WTC11 (cell line): ENCODE measurements around the gene ANKRD11. TPM values are rescaled to one million over a fixed set of nuclear protein-coding genes. Genes with fewer than 3 reads are reported as not detected.

ENCODE experiments used
- ATAC-seq: fragments of 200-7000 bp; cut with Tn5 transposase; 2 replicates; pipeline ENCODE4 v1.10.0; 2021; ENCODE audit warnings: mild to moderate bottlenecking, moderate library complexity
- CTCF ChIA-PET: fragments of 300-600 bp; sonication (Branson Sonifier 250); formaldehyde crosslinking; loops from one replicate; lab custom pipeline; 2021; ENCODE audit warnings: antibody characterized with exemption; lab: Charles Lee
- POLR2A ChIA-PET: fragments of 350-600 bp; sonication (Branson Sonifier 250); formaldehyde crosslinking; loops from one replicate; lab custom pipeline; 2021; ENCODE audit warnings: antibody characterized with exemption; lab: Charles Lee
- DNase-seq: peaks from one replicate; pipeline ENCODE4 v3.0.0; 2021; ENCODE audit warnings: low spot score
- H3K27ac Mint-ChIP-seq: 2 replicates; pipeline ENCODE4 v1.8.0; 2021; ENCODE audit warnings: mixed read lengths
- H3K27me3 Mint-ChIP-seq: 2 replicates; pipeline ENCODE4 v1.8.0; 2021; ENCODE audit warnings: low read depth, mild to moderate bottlenecking, moderate library complexity, mixed read lengths
- H3K36me3 Mint-ChIP-seq: 2 replicates; pipeline ENCODE4 v1.8.0; 2021; ENCODE audit warnings: mixed read lengths
- H3K4me1 Mint-ChIP-seq: 2 replicates; pipeline ENCODE4 v1.8.0; 2022; ENCODE audit warnings: mixed read lengths
- H3K4me3 Mint-ChIP-seq: 2 replicates; pipeline ENCODE4 v1.8.0; 2021; ENCODE audit warnings: mild to moderate bottlenecking, moderate library complexity, mixed read lengths
- H3K9me3 Mint-ChIP-seq: 2 replicates; pipeline ENCODE4 v1.8.0; 2021; ENCODE audit warnings: mixed read lengths
- ATF1 ChIP-seq: sonication (generic); formaldehyde crosslinking; IDR thresholded peaks from 2 replicates; pipeline ENCODE4 v1.8.1; 2023; ENCODE audit warnings: mild to moderate bottlenecking, moderate library complexity, missing genetic modification reagents
- CREB1 ChIP-seq: sonication (generic); formaldehyde crosslinking; IDR thresholded peaks from 2 replicates; pipeline ENCODE4 v1.8.0; 2023; ENCODE audit warnings: mild to moderate bottlenecking, missing genetic modification reagents
- ELF4 ChIP-seq: sonication (generic); formaldehyde crosslinking; IDR thresholded peaks from 2 replicates; pipeline ENCODE4 v1.8.1; 2022; ENCODE audit warnings: low read depth, mild to moderate bottlenecking, moderate library complexity, missing genetic modification reagents
- FOXK1 ChIP-seq: sonication (generic); formaldehyde crosslinking; IDR thresholded peaks from 2 replicates; pipeline ENCODE4 v1.8.0; 2022; ENCODE audit warnings: mild to moderate bottlenecking, moderate library complexity, missing genetic modification reagents
- FOXP1 ChIP-seq: sonication (generic); formaldehyde crosslinking; IDR thresholded peaks from 2 replicates; pipeline ENCODE4 v1.8.0; 2022; ENCODE audit warnings: missing genetic modification reagents, mild to moderate bottlenecking, moderate library complexity, borderline replicate concordance
- GABPB1 ChIP-seq: sonication (generic); formaldehyde crosslinking; IDR thresholded peaks from 2 replicates; pipeline ENCODE4 v1.8.1; 2023; ENCODE audit warnings: mild to moderate bottlenecking, missing genetic modification reagents
- NFATC4 ChIP-seq: fragments of 250-450 bp; sonication (Bioruptor Pico); IDR thresholded peaks from 2 replicates; pipeline ENCODE4 v1.9.0; 2021; ENCODE audit warnings: mild to moderate bottlenecking
- RELA ChIP-seq: sonication (generic); formaldehyde crosslinking; IDR thresholded peaks from 2 replicates; pipeline ENCODE4 v1.8.1; 2022; ENCODE audit warnings: missing genetic modification reagents, mild to moderate bottlenecking, borderline replicate concordance
- SMAD3 ChIP-seq: sonication (generic); formaldehyde crosslinking; IDR thresholded peaks from 2 replicates; pipeline ENCODE4 v1.8.0; 2022; ENCODE audit warnings: missing genetic modification reagents, mild to moderate bottlenecking, borderline replicate concordance
- TCF7 ChIP-seq: sonication (generic); formaldehyde crosslinking; IDR thresholded peaks from 2 replicates; pipeline ENCODE4 v1.8.0; 2022; ENCODE audit warnings: mild to moderate bottlenecking, low read depth, missing genetic modification reagents, moderate library complexity
- TEAD4 ChIP-seq: sonication (generic); formaldehyde crosslinking; IDR thresholded peaks from 2 replicates; pipeline ENCODE4 v1.8.0; 2022; ENCODE audit warnings: mild to moderate bottlenecking, missing genetic modification reagents
- ZNF219 ChIP-seq: sonication (generic); formaldehyde crosslinking; IDR thresholded peaks from 2 replicates; pipeline ENCODE4 v1.8.0; 2023; ENCODE audit warnings: missing genetic modification reagents, mild to moderate bottlenecking, borderline replicate concordance
- ZNF396 ChIP-seq: fragments of 250-450 bp; sonication (Bioruptor Pico); IDR thresholded peaks from 2 replicates; pipeline ENCODE4 v1.8.0; 2021; ENCODE audit warnings: mild to moderate bottlenecking, moderate library complexity, borderline replicate concordance
- ZNF423 ChIP-seq: fragments of 250-450 bp; sonication (Bioruptor Pico); IDR thresholded peaks from 2 replicates; pipeline ENCODE4 v2.1.2; 2022; ENCODE audit warnings: mild to moderate bottlenecking, moderate library complexity
- total RNA-seq: library from RNA; stranded (reverse); gene quantifications from 3 replicates; pipeline ENCODE4 v1.2.3, GENCODE V29; 2021
- TF ChIP-seq, protein P1 (sequence below): sonication (generic); formaldehyde crosslinking; IDR thresholded peaks from 2 replicates; pipeline ENCODE4 v1.8.0; 2022; ENCODE audit warnings: mild to moderate bottlenecking, missing genetic modification reagents
- TF ChIP-seq, protein P2 (sequence below): fragments of 250-450 bp; sonication (Bioruptor Pico); IDR thresholded peaks from 2 replicates; pipeline ENCODE4 v1.8.0; 2021; ENCODE audit warnings: mild to moderate bottlenecking
- TF ChIP-seq, protein P3 (sequence below): fragments of 250-450 bp; sonication (Bioruptor Pico); conservative IDR thresholded peaks from 2 replicates; pipeline ENCODE4 v1.9.0; 2021; ENCODE audit warnings: mild to moderate bottlenecking
- TF ChIP-seq, protein P4 (sequence below): sonication (generic); formaldehyde crosslinking; IDR thresholded peaks from 2 replicates; pipeline ENCODE4 v1.8.1; 2022; ENCODE audit warnings: mild to moderate bottlenecking, missing genetic modification reagents, moderate library complexity, borderline replicate concordance
- TF ChIP-seq, protein P5 (sequence below): sonication (generic); formaldehyde crosslinking; conservative IDR thresholded peaks from 2 replicates; pipeline ENCODE4 v1.8.1; 2022; ENCODE audit warnings: mild to moderate bottlenecking, missing genetic modification reagents

Gene ANKRD11
- total RNA-seq, 1 experiment from 2014 or later: 184 TPM

DNA sequence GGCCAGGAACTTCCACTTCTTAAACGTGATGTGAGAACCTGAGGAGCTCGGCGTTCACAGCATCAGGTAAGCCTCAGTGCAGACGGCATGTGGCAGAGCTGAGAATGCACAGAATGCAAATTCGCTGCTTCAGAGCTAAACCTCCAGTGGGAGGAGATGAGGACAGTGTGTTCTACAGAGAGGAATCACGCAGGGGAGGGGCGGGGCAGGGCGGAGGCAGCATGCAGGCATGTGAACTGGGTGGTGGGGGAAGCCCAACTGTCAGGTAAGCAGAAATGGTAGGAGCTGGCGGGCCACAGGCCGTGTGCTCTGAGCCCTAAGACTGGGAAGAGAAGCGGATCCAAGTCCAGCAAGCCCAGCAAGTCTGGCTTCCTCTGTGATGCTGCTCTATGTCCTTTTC, 178.2 kb downstream of the ANKRD11 start:
- ChIA-PET POLR2A (no interaction called here), CTCF (interaction anchor here (0.6 to 1.9 kb wide), 3 partner anchors 16 to 187 kb away, joined by 3 to 4 read pairs (median 3); no protein-coding TSS in a partner anchor)
- DNase-seq (no peak), ATAC-seq (no peak)
- Mint-ChIP-seq H3K4me1 (peaks cover 44% of the 10 kb centered on the region), H3K9me3 (no peaks in the 10 kb centered on the region), H3K4me3 (no peak overlapping the region), H3K36me3 (peaks cover 7% of the 10 kb centered on the region), H3K27ac (no peak overlapping the region), H3K27me3 (no peaks in the 10 kb centered on the region)
- TF ChIP-seq FOXP1 (CRISPR knock-in tag): 0 out of 2 replicates have a peak, but pooled peaks have one; percentile 40
- TF ChIP-seq, protein P1, sequence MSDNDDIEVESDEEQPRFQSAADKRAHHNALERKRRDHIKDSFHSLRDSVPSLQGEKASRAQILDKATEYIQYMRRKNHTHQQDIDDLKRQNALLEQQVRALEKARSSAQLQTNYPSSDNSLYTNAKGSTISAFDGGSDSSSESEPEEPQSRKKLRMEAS (CRISPR knock-in tag): no peak

DNA sequence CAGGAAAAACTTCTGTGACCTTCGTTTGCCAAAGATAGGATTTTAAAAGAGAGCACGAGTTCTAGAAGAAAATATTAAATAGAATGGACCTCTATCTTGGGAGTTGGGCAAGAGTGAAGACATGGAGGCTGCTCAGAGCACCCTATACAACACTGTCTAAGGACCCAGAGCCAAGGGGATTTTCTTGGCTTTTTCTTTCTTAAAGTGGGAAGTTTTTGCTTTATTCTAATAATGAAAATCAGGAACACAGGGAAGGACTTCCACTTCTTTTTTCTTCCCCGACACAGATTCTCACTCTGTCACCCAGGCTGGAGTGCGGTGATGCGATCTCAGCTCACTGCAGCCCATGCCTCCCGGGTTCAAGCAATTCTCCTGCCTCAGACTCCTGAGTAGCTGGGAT, 178.7 kb downstream of the ANKRD11 start:
- H3K27ac Mint-ChIP-seq: peak overlapping the region; percentile 6; the same call in 1 of the 2 replicates
- CTCF ChIA-PET: interaction anchor here (0.6 to 1.3 kb wide), 2 partner anchors 18 to 186 kb away, joined by 3 read pairs; no protein-coding TSS in a partner anchor
- H3K9me3 Mint-ChIP-seq: no peaks in the 10 kb centered on the region
- TF ChIP-seq ZNF219 (CRISPR knock-in tag): no peak
- TF ChIP-seq, protein P2, sequence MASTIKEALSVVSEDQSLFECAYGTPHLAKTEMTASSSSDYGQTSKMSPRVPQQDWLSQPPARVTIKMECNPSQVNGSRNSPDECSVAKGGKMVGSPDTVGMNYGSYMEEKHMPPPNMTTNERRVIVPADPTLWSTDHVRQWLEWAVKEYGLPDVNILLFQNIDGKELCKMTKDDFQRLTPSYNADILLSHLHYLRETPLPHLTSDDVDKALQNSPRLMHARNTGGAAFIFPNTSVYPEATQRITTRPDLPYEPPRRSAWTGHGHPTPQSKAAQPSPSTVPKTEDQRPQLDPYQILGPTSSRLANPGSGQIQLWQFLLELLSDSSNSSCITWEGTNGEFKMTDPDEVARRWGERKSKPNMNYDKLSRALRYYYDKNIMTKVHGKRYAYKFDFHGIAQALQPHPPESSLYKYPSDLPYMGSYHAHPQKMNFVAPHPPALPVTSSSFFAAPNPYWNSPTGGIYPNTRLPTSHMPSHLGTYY: no peak
- TF ChIP-seq ZNF396 (CRISPR knock-in tag): no peak
- TF ChIP-seq TEAD4 (CRISPR knock-in tag): no peak
- TF ChIP-seq, protein P3, sequence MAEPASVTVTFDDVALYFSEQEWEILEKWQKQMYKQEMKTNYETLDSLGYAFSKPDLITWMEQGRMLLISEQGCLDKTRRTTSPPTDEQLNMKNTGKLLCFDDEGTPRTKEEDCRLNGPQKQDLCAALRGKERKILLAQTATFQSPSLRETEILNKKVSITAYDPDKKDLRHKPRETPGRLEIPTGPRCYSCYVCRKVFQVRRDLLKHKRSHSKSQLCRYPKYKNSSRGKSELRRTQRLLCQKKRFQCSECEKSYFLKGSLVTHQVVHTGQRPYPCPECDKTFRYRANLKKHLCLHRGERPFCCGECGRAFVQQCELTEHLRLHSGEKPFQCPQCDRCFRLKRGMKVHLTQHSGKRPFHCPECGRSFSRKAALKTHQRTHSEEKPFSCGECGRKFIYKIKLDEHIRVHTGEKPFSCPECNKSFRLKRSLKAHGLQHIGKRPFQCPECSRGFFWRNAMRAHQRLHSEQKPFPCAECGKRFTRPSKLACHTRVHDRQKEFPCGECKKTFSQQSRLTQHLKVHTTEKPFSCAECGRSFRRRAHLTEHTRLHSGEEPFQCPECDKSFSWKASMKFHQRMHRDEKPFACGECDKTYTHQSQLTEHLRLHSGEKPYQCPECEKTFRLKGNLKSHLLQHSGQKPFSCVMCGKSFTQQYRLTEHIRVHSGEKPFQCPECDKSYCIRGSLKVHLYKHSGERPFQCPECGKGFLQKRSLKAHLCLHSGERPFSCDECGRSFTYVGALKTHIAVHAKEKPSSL (CRISPR knock-in tag): no peak
- TF ChIP-seq GABPB1 (CRISPR knock-in tag): no peak
- TF ChIP-seq ELF4 (CRISPR knock-in tag): no peak
- no peak for TF ChIP-seq RELA (CRISPR knock-in tag)
- TF ChIP-seq NFATC4: no peak
- no peak for TF ChIP-seq TCF7 (CRISPR knock-in tag)
- no peak for TF ChIP-seq FOXK1
- no peak for TF ChIP-seq SMAD3 (CRISPR knock-in tag)
- TF ChIP-seq CREB1: no peak
- no peak for TF ChIP-seq ZNF423
- TF ChIP-seq, protein P4, sequence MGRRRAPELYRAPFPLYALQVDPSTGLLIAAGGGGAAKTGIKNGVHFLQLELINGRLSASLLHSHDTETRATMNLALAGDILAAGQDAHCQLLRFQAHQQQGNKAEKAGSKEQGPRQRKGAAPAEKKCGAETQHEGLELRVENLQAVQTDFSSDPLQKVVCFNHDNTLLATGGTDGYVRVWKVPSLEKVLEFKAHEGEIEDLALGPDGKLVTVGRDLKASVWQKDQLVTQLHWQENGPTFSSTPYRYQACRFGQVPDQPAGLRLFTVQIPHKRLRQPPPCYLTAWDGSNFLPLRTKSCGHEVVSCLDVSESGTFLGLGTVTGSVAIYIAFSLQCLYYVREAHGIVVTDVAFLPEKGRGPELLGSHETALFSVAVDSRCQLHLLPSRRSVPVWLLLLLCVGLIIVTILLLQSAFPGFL (CRISPR knock-in tag): no peak
- TF ChIP-seq, protein P5, sequence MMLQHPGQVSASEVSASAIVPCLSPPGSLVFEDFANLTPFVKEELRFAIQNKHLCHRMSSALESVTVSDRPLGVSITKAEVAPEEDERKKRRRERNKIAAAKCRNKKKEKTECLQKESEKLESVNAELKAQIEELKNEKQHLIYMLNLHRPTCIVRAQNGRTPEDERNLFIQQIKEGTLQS: no peak
- TF ChIP-seq ATF1 (CRISPR knock-in tag): no peak
- TF ChIP-seq, all 79 proteins: peak for 0
- ATAC-seq: no peak
- no peak overlapping the region for H3K4me3 Mint-ChIP-seq
- POLR2A ChIA-PET: no interaction called here
- H3K4me1 Mint-ChIP-seq: peaks cover 38% of the 10 kb centered on the region
- no peak for DNase-seq
- peaks cover 7% of the 10 kb centered on the region for H3K36me3 Mint-ChIP-seq
- H3K27me3 Mint-ChIP-seq: no peaks in the 10 kb centered on the region
